ENCODE measurements around the gene CLEC4M. TPM values are rescaled to one million over a fixed set of nuclear protein-coding genes. Genes with fewer than 3 reads are reported as not detected.
"Not testable (repeated sequence)": the region's sequence is repeated elsewhere in the genome, so short reads cannot be mapped to it uniquely, and the experiment has no call there.

CLEC4M gene
- polyA plus RNA-seq, 4 donors: 0.12 to 0.61 TPM; not detected in 2

DNA sequence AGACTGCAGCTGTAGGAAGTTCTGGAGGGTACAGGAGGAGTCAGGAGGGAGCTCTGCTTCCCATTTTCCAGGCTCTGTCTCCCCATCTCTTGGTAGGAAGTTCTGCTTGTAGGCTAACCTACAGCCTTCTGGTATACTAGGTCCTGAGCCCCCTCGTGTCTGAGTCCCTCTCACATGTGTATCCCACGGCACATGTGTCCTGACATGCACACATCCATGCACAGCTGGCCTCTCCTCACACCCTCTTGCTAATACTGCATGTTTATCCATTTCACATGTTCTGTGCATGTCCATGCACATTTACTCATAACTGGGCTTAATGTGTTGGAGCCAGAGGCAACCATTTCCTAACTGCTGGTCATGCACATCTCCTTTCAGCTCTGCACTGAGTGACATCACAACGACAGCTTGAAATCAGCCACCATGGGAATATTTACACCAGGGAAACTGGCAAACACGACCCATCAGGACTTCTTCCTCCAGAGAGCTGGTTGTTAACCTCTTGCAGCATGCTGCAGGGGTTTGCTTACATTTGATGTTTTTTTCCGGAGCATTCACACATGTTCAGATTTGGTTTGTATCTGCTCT lies 18.8 kb upstream of the CLEC4M start:
- Histone ChIP-seq H3K4me1 (ENCODE audit: control insufficient read depth in 3 of 3, insufficient read depth in 2 of 3, low read depth in 1 of 3, low read length in 2 of 3) (no peaks in the 10 kb centered on the region), H3K4me3 (ENCODE audit: low read depth in 1 of 3, low read length in 3 of 3) (no peak overlapping the region), H3K27me3 (ENCODE audit: control insufficient read depth in 3 of 3, insufficient read depth in 3 of 3, low read length in 3 of 3) (no peaks in the 10 kb centered on the region), H3K36me3 (ENCODE audit: control insufficient read depth in 3 of 3, insufficient read depth in 2 of 3, low read depth in 1 of 3, low read length in 3 of 3) (no peaks in the 10 kb centered on the region), H3K9me3 (ENCODE audit: control insufficient read depth in 2 of 2, insufficient read depth in 1 of 2, low read depth in 1 of 2, low read length in 1 of 2) (no peaks in the 10 kb centered on the region), H3K27ac (ENCODE audit: low read depth in 1 of 3, low read length in 2 of 3) (no peak overlapping the region)
- no peak for DNase-seq
- WGBS, 3 donors: 58 to 67% (median 59%) methylated on average over 5 of the region's 5 CpGs
- FAIRE-seq: no peak

GRCh38 chr19:7744871-7745650 lies 18.0 kb upstream of the CLEC4M start:
- H3K36me3 ChIP-seq (ENCODE audit: control insufficient read depth in 3 of 3, insufficient read depth in 2 of 3, low read depth in 1 of 3, low read length in 3 of 3): no peaks in the 10 kb centered on the region
- no peak overlapping the region for H3K4me3 ChIP-seq (ENCODE audit: low read depth in 1 of 3, low read length in 3 of 3)
- H3K27ac ChIP-seq (ENCODE audit: low read depth in 1 of 3, low read length in 2 of 3): no peak overlapping the region
- 75 to 81% (median 75%) methylated on average over 11 to 12 of the region's 12 CpGs for WGBS, 3 donors
- FAIRE-seq (no peak), DNase-seq (no peak)
- peaks cover 0 to under 1% (median 0%) of the 10 kb centered on the region in 3 donors for H3K27me3 ChIP-seq (ENCODE audit: control insufficient read depth in 3 of 3, insufficient read depth in 3 of 3, low read length in 3 of 3)
- no peaks in the 10 kb centered on the region for H3K4me1 ChIP-seq (ENCODE audit: control insufficient read depth in 3 of 3, insufficient read depth in 2 of 3, low read depth in 1 of 3, low read length in 2 of 3)
- no peaks in the 10 kb centered on the region for H3K9me3 ChIP-seq (ENCODE audit: control insufficient read depth in 2 of 2, insufficient read depth in 1 of 2, low read depth in 1 of 2, low read length in 1 of 2)

GRCh38 chr19:7746306-7746705 lies 16.7 kb upstream of the CLEC4M start:
- H3K27me3 ChIP-seq (ENCODE audit: control insufficient read depth in 3 of 3, insufficient read depth in 3 of 3, low read length in 3 of 3); H3K4me1 ChIP-seq (ENCODE audit: control insufficient read depth in 3 of 3, insufficient read depth in 2 of 3, low read depth in 1 of 3, low read length in 2 of 3); H3K27ac ChIP-seq (ENCODE audit: low read depth in 1 of 3, low read length in 2 of 3); FAIRE-seq; H3K36me3 ChIP-seq (ENCODE audit: control insufficient read depth in 3 of 3, insufficient read depth in 2 of 3, low read depth in 1 of 3, low read length in 3 of 3); H3K9me3 ChIP-seq (ENCODE audit: control insufficient read depth in 2 of 2, insufficient read depth in 1 of 2, low read depth in 1 of 2, low read length in 1 of 2); DNase-seq; H3K4me3 ChIP-seq (ENCODE audit: low read depth in 1 of 3, low read length in 3 of 3): not testable (repeated sequence)
- 50 to 77% (median 71%) methylated on average over 4 of the region's 4 CpGs for WGBS, 3 donors

- Histone ChIP-seq H3K36me3 (ENCODE audit: control insufficient read depth in 3 of 3, insufficient read depth in 2 of 3, low read depth in 1 of 3, low read length in 3 of 3) (no peaks in the 10 kb centered on the region), H3K9me3 (ENCODE audit: control insufficient read depth in 2 of 2, insufficient read depth in 1 of 2, low read depth in 1 of 2, low read length in 1 of 2) (no peaks in the 10 kb centered on the region), H3K4me1 (ENCODE audit: control insufficient read depth in 3 of 3, insufficient read depth in 2 of 3, low read depth in 1 of 3, low read length in 2 of 3) (no peaks in the 10 kb centered on the region), H3K27ac (ENCODE audit: low read depth in 1 of 3, low read length in 2 of 3) (peak within 1 kb of the TSS in 1 of 3 donors; percentile 37), H3K4me3 (ENCODE audit: low read depth in 1 of 3, low read length in 3 of 3) (peak within 1 kb of the TSS in 1 of 3 donors; percentile 18), H3K27me3 (ENCODE audit: control insufficient read depth in 3 of 3, insufficient read depth in 3 of 3, low read length in 3 of 3) (peaks cover 0 to 3% (median 0%) of the 10 kb centered on the region in 3 donors)
- WGBS, 3 donors: 46 to 57% (median 54%) methylated on average over 7 of the region's 7 CpGs
- FAIRE-seq: no peak
- DNase-seq: no peak
Measured at GRCh38 chr19:7746903-7747884, 15.8 kb upstream of the CLEC4M start, which contains the start of gene CD209. CD209 (minus strand) TSS chr19:7747534; CDS start chr19:7747511, 23 bp downstream.

- DNase-seq: no peak
- WGBS, 3 donors: 56 to 67% (median 63%) methylated on average over 2 of the region's 2 CpGs
- FAIRE-seq: no peak
- no peaks in the 10 kb centered on the region for H3K9me3 ChIP-seq (ENCODE audit: control insufficient read depth in 2 of 2, insufficient read depth in 1 of 2, low read depth in 1 of 2, low read length in 1 of 2)
- H3K4me1 ChIP-seq (ENCODE audit: control insufficient read depth in 3 of 3, insufficient read depth in 2 of 3, low read depth in 1 of 3, low read length in 2 of 3): no peaks in the 10 kb centered on the region
- no peak overlapping the region for H3K4me3 ChIP-seq (ENCODE audit: low read depth in 1 of 3, low read length in 3 of 3)
- H3K27ac ChIP-seq (ENCODE audit: low read depth in 1 of 3, low read length in 2 of 3): no peak overlapping the region
- peaks cover 0 to 3% (median 0%) of the 10 kb centered on the region in 3 donors for H3K27me3 ChIP-seq (ENCODE audit: control insufficient read depth in 3 of 3, insufficient read depth in 3 of 3, low read length in 3 of 3)
- no peaks in the 10 kb centered on the region for H3K36me3 ChIP-seq (ENCODE audit: control insufficient read depth in 3 of 3, insufficient read depth in 2 of 3, low read depth in 1 of 3, low read length in 3 of 3)
Measured at GRCh38 chr19:7748171-7748570, 14.9 kb upstream of the CLEC4M start.

GRCh38 chr19:7748756-7749155 lies 14.3 kb upstream of the CLEC4M start:
- WGBS, 3 donors: 19 to 22% (median 20%) methylated on average over 4 of the region's 4 CpGs
- DNase-seq (no peak), FAIRE-seq (no peak)
- Histone ChIP-seq H3K36me3 (ENCODE audit: control insufficient read depth in 3 of 3, insufficient read depth in 2 of 3, low read depth in 1 of 3, low read length in 3 of 3) (no peaks in the 10 kb centered on the region), H3K9me3 (ENCODE audit: control insufficient read depth in 2 of 2, insufficient read depth in 1 of 2, low read depth in 1 of 2, low read length in 1 of 2) (no peaks in the 10 kb centered on the region), H3K4me3 (ENCODE audit: low read depth in 1 of 3, low read length in 3 of 3) (no peak overlapping the region), H3K27ac (ENCODE audit: low read depth in 1 of 3, low read length in 2 of 3) (no peak overlapping the region), H3K4me1 (ENCODE audit: control insufficient read depth in 3 of 3, insufficient read depth in 2 of 3, low read depth in 1 of 3, low read length in 2 of 3) (no peaks in the 10 kb centered on the region), H3K27me3 (ENCODE audit: control insufficient read depth in 3 of 3, insufficient read depth in 3 of 3, low read length in 3 of 3) (peaks cover 0 to 3% (median 0%) of the 10 kb centered on the region in 3 donors)

- DNase-seq (no peak), FAIRE-seq (no peak)
- peaks cover 0 to under 1% of the 10 kb centered on the region in 2 donors for H3K9me3 ChIP-seq (ENCODE audit: control insufficient read depth in 2 of 2, insufficient read depth in 1 of 2, low read depth in 1 of 2, low read length in 1 of 2)
- no peak overlapping the region for H3K27ac ChIP-seq (ENCODE audit: low read depth in 1 of 3, low read length in 2 of 3)
- H3K36me3 ChIP-seq (ENCODE audit: control insufficient read depth in 3 of 3, insufficient read depth in 2 of 3, low read depth in 1 of 3, low read length in 3 of 3): no peaks in the 10 kb centered on the region
- WGBS, 3 donors: 54 to 69% (median 59%) methylated on average over 12 of the region's 12 CpGs
- H3K27me3 ChIP-seq (ENCODE audit: control insufficient read depth in 3 of 3, insufficient read depth in 3 of 3, low read length in 3 of 3): peaks cover 0 to 3% (median 0%) of the 10 kb centered on the region in 3 donors
- H3K4me3 ChIP-seq (ENCODE audit: low read depth in 1 of 3, low read length in 3 of 3): no peak overlapping the region
- H3K4me1 ChIP-seq (ENCODE audit: control insufficient read depth in 3 of 3, insufficient read depth in 2 of 3, low read depth in 1 of 3, low read length in 2 of 3): no peaks in the 10 kb centered on the region
Measured at GRCh38 chr19:7751157-7751783, 11.8 kb upstream of the CLEC4M start.

DNA sequence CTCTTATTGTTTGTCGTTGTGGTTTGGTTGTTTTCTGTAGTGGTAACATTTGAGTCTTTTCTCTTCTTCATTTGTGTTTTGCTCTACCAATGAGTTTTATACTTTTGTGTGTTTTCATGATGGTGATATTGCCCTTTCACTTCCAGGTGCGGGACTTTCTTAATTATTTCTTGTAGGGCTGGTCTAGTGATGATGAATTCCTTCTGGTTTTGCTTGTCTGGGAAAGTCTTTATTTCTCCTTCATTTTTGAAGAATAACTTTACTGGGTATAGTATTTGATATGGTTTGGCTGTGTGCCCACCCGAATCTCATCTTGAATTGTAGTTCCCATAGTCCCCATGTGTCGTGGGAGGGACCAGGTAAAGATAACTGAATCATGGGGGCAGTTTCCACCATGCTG lies 6.8 kb upstream of the CLEC4M start:
- Histone ChIP-seq H3K27ac (ENCODE audit: low read depth in 1 of 3, low read length in 2 of 3) (no peak overlapping the region), H3K4me1 (ENCODE audit: control insufficient read depth in 3 of 3, insufficient read depth in 2 of 3, low read depth in 1 of 3, low read length in 2 of 3) (no peaks in the 10 kb centered on the region), H3K9me3 (ENCODE audit: control insufficient read depth in 2 of 2, insufficient read depth in 1 of 2, low read depth in 1 of 2, low read length in 1 of 2) (peaks cover 0 to 31% of the 10 kb centered on the region in 2 donors), H3K36me3 (ENCODE audit: control insufficient read depth in 3 of 3, insufficient read depth in 2 of 3, low read depth in 1 of 3, low read length in 3 of 3) (no peaks in the 10 kb centered on the region), H3K4me3 (ENCODE audit: low read depth in 1 of 3, low read length in 3 of 3) (no peak overlapping the region), H3K27me3 (ENCODE audit: control insufficient read depth in 3 of 3, insufficient read depth in 3 of 3, low read length in 3 of 3) (peaks cover 0 to 4% (median 0%) of the 10 kb centered on the region in 3 donors)
- FAIRE-seq (no peak), DNase-seq (no peak)
- 32 to 50% (median 40%) methylated on average over 4 of the region's 4 CpGs for WGBS, 3 donors
